Stimulated activated CD4-positive, alpha-beta T cell treated with anti-CD3 and anti-CD28 coated beads, TNF-alpha, amount 100 ng/mL, for 48 hours (primary cell): Measurements from ENCODE around the gene NUMA1.

Experiments
- DNase-seq, 3 donors: peaks; one replicate each; pipeline ENCODE4 v3.0.0-alpha.2; 2020; ENCODE audit warnings: low read depth in 3 of 3

The NUMA1 gene

DNA sequence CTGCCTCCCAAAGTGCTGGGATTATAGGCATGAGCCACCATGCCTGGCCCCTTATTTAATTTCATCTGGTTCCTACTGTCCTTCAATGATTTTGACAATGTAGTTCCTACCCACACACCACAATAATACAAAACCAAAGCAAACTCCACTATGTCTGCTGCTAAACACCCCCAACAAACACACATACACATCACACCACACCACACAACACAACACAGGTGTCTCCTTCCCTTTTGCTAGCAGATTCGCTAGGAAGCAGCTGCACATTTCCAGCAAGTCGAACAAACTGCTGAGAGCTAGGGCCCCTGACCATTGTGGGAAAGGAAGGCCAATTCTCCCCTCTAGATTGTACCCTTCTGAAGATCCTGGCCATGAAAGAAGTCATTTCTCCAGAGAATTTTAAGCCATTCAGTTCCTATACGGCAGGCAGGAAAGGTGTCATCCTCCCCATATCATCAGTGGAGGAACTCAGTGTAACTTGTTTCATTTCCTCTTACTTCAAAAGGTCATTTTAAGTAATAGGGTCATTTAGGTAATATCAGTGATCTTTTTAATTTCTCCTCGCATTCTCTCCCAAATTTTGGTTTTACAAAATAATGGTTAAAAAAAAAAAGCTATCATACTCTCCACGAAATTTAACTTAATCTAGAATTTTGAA is 18.5 kb downstream of the NUMA1 start:
- no peak for DNase-seq

- DNase-seq = no peak
These were observed 21.8 kb downstream of the NUMA1 start for GRCh38 chr11:72058416-72059034.

DNA sequence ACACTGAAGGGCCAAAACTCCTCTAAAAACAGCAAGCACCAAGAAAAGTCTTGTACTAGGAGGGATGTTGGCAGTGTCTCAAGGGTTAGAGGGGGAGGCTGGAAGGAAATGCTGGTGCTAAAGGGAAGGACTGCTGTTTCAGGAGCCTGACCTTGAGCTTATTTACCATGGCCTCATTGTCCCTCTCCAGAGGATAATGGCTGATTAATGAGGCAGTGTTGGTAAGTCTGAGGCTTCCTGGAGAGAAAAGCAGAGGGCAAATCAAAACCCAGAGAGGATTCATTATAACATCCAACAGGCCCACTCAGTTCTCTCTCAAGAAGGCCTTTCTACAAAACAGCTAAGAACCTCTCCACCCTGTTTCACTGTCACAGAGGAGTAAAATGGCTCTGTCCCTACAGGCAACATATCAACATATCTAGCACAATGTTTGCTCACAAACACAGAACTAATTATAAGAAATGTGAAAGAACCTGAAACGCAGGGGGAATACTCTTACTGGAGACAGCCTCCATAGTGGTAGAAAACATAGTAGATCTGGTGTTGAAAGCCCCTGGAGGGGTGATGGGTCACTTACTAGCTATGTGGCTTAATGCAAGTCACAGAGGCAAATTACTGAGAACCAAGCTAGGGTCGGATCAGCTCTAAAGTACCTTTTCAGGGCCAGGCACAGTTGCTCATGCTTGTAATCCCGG is 31.4 kb downstream of the NUMA1 start:
- DNase-seq = no peak

DNA sequence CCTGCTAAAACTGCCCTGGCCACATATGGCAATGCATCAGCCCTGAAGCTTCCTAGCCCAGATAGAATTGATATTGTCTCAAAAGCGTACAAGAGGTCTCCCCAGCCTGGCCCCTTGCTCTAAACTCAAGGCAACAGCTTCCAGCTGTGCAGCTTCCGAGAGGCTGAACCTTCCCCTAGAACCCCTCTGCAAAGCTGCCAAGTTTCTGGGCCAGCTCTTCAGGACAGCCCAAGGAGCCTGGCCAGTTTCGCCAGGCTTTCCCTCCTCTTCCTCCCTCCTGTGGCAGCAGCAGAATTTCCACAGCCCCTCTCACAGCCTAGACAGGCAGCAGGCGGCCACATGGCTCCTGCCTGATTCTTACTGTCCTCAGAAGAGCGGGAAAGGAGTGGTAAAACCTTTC is 34.5 kb downstream of the NUMA1 start:
- no peak for DNase-seq

DNA sequence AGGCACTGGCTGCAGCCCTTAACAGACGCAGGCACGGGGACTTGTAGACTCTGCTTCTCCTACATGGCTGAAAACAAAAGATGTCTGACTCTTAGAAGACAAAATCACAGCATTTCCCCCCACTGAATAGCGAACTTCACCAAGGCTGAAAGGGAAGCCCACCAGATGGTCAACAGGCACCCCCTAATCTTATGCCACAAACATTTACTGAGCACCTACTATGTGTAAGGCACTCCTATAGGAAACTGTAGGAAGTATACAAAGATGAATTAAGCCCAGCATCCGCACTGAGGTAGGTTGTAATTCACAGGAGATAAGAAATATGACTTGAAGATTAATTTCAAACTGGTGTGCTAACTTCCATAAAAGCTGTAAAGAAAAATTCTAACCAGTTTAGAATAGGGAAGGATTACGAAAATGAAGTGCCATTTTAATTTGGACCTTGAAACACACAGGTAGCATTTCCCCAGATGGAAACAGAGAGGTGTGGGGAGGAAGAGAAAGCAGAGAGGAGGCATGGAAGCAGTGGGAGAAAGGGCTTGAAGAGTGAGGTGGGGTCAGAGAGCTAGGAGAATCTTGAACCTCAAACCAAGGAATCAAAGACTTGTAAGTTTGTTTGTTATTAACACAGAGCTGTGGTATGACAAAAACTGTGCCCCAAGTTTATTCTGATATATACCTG is 38.1 kb downstream of the NUMA1 start:
- DNase-seq = no peak

GRCh38 chr11:72041364-72042063 is 38.8 kb downstream of the NUMA1 start:
- DNase-seq = peak in 1 of 3 donors; percentile 31

DNA sequence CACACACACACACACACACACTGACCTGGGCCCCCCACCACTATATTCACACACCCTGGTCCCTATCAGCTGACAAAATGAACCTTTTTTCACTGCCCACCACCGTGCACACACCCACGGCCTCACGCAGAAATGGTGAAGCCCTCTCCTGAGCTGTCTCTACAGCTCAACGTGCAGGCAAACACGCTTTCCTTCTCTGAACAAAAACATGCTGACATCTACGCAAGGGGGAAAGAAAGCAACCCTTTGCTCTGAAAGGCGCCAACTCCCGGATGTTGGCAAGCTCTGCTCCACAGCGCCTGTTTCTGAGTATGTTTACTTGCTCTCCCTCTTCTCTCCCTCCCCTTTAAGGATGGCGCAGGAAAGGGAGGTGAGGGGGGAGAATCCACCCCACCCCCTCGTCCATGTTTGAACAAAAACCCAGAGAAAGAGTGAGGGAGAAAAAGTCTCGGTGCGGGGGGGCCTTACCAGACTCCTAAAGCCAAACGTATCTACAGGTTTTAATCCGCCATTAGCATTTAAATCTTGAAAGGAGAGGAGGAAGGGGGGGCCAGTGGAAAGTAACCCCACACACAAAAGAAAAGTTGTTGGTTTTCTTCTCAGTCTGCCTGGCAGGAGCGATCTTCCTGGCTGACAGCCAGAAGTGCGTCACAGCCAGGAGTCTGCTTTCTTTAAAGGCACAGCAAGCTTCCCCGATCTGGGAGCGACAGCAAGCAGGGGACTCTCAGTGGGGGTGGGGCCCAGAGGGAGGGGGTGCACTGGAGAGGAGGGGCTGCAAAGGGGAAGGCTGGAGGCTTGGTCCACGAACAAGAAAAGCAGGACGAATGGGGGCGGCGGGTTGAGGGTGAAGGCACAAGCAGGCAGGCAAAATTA is 39.6 kb downstream of the NUMA1 start:
- peak; percentile 48 to 69 (median 58) for DNase-seq

DNA sequence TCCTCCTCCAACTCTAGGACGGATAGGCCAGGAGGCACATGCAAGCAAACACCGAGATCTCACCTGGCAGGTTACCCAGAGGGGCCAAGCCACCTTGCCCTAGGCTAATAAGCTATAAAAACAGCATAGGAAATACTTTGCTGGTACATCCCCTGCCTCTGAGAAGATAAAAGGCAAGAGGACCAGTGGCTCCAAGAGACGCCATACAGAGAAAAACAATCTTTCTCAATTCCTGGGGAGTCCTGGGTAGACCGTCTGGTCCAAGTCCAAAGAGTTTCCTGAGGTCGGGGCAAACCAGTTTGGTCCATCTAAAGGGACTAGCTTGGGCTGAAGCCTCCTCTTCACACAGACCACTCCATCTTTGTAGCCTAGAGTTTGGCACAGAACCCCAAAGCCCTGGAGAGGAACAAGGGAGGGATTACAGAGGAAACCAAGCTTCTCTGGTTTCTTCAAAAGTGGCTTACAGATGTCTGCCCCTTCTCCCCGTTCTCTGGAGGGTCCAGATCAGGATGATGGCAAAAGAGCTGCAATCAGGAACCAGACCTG is 40.4 kb downstream of the NUMA1 start:
- DNase-seq = no peak

DNA sequence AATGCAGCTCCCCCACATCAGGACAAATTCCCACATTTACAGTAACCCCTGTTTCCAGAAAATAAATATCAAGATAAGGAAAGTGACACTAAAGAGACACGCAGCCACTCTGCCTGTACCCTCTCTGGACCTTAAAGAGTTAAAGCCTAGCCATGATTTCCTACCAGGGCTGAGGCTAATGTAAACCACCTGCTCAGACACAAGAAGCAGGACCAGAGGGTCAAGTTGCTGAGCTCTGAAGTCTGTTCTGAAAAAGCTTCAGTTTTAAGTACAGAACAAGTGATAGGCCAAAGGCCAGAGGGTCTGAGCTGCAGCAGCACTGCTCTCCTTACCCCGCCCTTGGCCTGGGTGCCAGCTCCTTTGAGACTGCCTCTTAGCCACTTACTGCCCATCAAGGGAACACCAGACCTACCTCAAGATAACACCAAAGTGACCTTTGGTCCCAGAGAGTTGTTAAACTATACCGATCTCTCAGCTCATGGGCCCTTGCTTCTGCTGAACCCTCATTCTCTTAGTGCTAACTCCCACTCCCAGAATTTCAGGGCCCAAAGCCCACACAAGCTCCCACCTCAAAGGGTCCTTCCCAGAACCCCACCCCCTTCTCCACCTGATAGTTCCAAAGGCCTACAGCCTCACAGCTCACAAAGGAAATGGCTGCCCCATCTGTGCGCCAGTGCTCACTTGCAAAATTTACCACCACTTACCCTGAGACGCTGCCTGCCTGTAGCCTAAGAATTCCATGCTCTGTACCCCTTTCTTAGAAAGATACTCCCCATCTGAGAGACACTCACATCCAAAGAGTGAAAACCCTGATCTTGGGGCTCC is 41.1 kb downstream of the NUMA1 start:
- no peak for DNase-seq

- no peak for DNase-seq
These were observed 41.9 kb downstream of the NUMA1 start for GRCh38 chr11:72038491-72038890.

DNA sequence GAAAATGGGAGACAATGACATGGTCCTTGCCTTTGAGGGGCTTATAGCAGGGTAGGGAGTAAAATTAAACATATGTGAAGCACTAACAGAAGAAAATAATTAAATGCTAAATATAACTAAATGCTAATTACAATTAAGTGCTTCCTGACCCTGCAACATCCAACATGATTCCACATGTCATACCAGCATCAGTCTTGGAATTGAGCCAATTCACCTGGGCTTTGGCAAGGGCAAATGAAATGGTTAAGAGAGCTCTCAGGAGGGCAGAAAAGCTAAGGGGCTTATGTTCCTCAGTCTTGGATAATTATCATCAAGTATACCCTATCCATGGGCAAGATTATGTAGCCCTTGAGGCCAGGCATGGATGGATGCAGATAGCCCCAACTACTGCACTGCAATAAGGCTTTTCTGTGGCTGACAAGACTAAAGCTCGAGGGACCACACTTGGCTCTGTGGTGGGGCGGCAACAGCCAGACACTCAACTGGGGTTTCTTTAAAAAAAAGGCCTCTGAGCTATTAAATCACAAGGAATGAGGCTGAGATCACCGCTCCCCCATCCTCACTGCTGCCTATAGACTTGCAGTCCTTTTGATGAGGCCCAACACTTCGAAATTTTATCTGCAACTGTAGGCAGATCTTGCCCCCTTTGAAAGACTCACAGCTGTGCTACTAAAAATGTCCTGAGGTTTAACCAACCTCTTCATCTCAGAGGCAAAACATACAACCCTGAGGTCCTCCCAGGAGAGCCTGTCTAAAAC is 42.6 kb downstream of the NUMA1 start:
- DNase-seq = no peak

DNA sequence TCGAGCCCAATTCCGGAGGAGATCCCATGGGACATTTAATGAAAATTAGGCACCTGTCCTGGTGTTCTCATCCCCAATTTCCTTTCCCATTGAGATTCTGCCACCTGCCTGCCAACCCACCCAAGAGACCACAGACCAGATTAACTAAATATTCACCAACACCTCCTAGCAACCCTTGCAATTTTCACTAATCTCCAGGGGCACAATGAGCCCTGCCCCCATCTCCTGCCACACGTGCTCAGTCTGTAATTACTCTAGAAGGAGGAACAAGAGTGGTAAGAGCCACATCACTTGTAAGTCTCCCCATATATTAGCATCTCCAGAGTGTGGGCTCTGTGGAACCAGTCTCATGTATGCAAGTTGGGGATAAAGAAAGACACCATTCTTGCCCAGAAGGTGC is 43.7 kb downstream of the NUMA1 start:
- DNase-seq = no peak

DNA sequence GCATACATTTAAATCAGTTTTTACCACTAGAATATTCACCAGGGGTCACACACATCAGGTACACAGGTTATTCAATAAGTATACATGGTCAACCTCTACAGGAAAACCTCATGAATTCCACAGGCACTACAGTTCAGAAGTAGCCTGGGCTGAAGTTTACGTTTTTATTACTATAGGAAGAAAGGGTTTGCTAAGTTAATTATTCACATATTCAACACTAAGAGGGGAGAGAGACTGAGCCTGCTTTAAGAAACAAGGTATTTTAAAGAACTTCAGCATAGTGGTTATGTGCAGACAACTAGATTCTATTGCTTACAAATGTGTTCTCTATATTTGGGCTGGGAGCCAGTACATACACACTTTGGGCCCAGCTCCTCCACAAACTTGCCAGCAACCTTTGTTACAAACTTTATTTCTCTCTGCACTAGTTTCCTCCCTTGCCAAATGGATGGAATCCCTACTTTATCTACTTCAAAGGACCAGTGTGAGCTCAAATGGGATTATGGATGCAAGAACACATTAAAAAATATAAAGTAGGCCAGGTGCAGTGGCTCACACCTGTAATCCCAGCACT is 49.8 kb downstream of the NUMA1 start:
- DNase-seq = no peak

DNA sequence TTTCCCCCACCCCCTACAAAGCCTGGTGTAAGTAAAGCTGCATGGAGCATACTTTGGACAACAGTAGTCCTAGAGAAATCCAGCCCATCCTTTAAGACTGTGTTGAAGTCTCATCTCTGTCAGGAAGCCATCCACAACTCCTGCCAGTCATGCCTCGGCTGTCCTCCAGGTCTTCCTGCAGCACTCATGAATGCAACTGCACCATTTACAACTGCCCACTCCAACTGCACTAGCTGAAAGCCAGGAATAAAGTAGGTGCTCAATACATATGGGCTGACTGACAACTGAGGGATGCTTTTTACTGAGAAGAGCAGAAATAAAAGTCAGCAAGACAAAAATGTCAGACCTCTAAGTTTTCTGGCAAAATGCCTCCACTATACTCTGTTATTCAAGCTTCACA is 54.3 kb downstream of the NUMA1 start:
- no peak for DNase-seq

- DNase-seq = no peak
These were observed 56.1 kb downstream of the NUMA1 start for GRCh38 chr11:72024069-72024754.

DNA sequence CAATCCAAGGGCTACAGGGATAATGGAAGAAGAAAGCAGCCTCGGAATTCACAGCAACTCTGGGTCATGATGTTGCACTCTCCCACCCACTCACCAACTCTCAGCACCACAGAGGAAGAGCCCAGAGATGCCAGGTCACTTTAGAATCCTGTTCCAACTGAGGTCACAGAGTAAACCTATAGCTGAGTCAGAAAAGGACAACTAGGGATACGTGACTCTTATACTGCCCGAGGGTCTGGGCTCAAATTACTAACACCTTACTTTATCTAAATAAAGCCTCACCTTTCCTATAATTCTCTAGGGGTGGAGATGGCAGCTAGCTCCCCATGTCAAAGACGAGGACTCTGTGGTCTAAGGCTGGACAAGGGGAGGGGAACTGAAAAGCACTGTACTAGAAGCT is 57.0 kb downstream of the NUMA1 start:
- no peak for DNase-seq

DNA sequence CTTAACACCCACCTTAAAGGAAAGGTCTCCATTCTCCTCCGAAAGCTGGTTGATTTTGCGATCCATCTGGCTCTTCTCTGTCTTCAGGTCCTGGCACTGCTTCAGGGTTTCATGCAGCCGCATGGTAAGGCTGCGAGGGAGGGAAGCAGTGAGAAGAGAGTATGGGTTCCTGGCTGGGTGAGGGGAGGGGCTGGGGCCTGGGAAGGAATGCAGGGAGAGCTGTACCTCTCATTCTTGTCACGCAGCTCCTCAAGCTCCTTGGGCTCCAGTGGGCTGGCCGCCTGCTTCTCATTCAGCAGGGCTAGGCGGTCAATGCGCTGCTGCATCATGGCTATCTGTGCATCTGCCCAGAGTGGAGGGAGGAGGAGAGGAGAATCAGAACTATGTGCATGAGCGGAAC is 62.2 kb downstream of the NUMA1 start:
- DNase-seq = no peak

GRCh38 chr11:72015511-72016061 is 64.8 kb downstream of the NUMA1 start:
- DNase-seq = no peak
